Smooth muscle cell of trachea (primary cell): ENCODE data around the gene TSGA10. TPM values are rescaled to one million over a fixed set of nuclear protein-coding genes. Genes with fewer than 3 reads are reported as not detected.

Experiments used
- total RNA-seq: library from RNA; depleted of rRNA; stranded (reverse); fragments of >200 nt; gene quantifications from 2 replicates; pipeline ENCODE4 v1.2.1, GENCODE V29; 2014

TSGA10 gene
- total RNA-seq, result 2.0 and 7.6 TPM in 2 replicates

GRCh38 chr2:99154643-99155536 lies at the start of gene TSGA10, which contains the start of gene LIPT1:
Gene TSGA10 (minus strand): TSS chr2:99154942. CDS start chr2:99109439, 45,503 bp downstream.
Gene LIPT1 (plus strand): TSS chr2:99154967. CDS start chr2:99161958, 6,991 bp downstream.

GRCh38 chr2:99180755-99181623 lies 26.2 kb upstream of the TSGA10 start, which contains the start of the genes MITD1 and MRPL30:
Gene MITD1 (minus strand): TSS chr2:99181058. CDS start chr2:99180981, 77 bp downstream.
Gene MRPL30 (plus strand): TSS chr2:99181184. CDS start chr2:99186204, 5,020 bp downstream.

GRCh38 chr2:99141110-99142108 lies 13.3 kb downstream of the TSGA10 start, which contains the start of gene C2orf15:
Gene C2orf15 (plus strand): TSS chr2:99141707. CDS start chr2:99150559, 8,852 bp downstream.

Other genes with a start within 250 kb of the TSGA10 start
- gene CRACDL, start 218.7 kb downstream of the TSGA10 start, total RNA-seq, result under 0.01 TPM in 1 of 2 replicates, not detected in the other
- gene C2orf15, start 13.2 kb downstream of the TSGA10 start, total RNA-seq, result not detected in 2 replicates
- gene LIPT1, start within 50 bp of the TSGA10 start, total RNA-seq, result 4.6 and 4.8 TPM in 2 replicates
- gene MITD1, start 26.1 kb upstream of the TSGA10 start, total RNA-seq, result 19.4 and 35.6 TPM in 2 replicates
- 38.4 and 40.4 TPM in 2 replicates for gene MRPL30, start 26.2 kb upstream of the TSGA10 start, total RNA-seq
- gene LYG2, start 100.7 kb upstream of the TSGA10 start, total RNA-seq, result not detected in 2 replicates
- gene LYG1, start 146.3 kb upstream of the TSGA10 start, total RNA-seq, result 0.17 and 0.73 TPM in 2 replicates
- 48.0 and 90.6 TPM in 2 replicates for gene TXNDC9, start 181.4 kb upstream of the TSGA10 start, total RNA-seq
- 25.0 and 31.6 TPM in 2 replicates for gene EIF5B, start 182.4 kb upstream of the TSGA10 start, total RNA-seq